Astrocyte (in vitro differentiated cells and primary cell): ENCODE data around the gene MID2.

Experiments used
- CTCF ChIP-seq: IDR thresholded peaks from 2 replicates; pipeline ENCODE4 v1.5.1; 2011; ENCODE audit warnings: low read depth, mild to moderate bottlenecking, inconsistent platforms, low read length, moderate library complexity; ENCODE audit not compliant: insufficient read depth
- EZH2 ChIP-seq: IDR thresholded peaks from 2 replicates; pipeline ENCODE4 v1.6.1; 2012; ENCODE audit warnings: mild to moderate bottlenecking, low read length, inconsistent platforms; ENCODE audit not compliant: insufficient read depth

DNA sequence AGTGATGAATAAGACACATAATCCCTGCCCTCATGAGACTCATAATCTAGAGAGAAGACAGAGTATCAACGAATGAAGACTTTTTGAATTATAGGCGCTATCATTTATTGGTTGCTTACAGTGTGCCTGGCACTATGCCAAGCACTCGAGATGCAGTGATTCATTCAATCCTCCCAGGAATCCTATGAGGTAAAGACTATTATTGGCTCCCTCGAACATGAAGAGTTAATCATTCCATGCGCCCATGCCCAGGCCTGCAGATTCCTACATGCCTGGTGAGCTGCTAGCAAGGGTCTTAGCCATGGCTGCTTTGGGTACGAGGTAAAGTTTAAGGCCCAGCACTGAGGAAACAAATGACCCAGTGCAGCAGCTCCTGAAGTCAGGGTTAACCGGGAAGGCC, 109.5 kb downstream of the MID2 start:
- TF ChIP-seq CTCF (no peak), EZH2 (no peak)
